ENCODE data around the gene SGK2. TPM values are rescaled to one million over a fixed set of nuclear protein-coding genes. Genes with fewer than 3 reads are reported as not detected.

SGK2 gene
- 5.9 to 8.3 TPM (median 7.4 TPM) in 5 replicates for total RNA-seq (2022; extraction: Qiagen RNA extraction; ENCODE audit: low read depth)

GRCh38 chr20:43558412-43559146 lies at the start of gene SGK2:
TSS of gene SGK2 (plus strand) at chr20:43559027. CDS start at chr20:43566496, 7,469 bp downstream.

GRCh38 chr20:43590392-43591303 lies 31.8 kb downstream of the SGK2 start, which contains the start of gene IFT52:
TSS of gene IFT52 (plus strand) at chr20:43590937. CDS start at chr20:43594699, 3,762 bp downstream.

Other genes starting within 250 kb of the SGK2 start
- 106 to 127 TPM (median 109 TPM) in 5 replicates for gene SRSF6, start 101.1 kb upstream of the SGK2 start, total RNA-seq (2022; extraction: Qiagen RNA extraction; ENCODE audit: low read depth)
- 1.4 to 2.0 TPM (median 1.5 TPM) in 5 replicates for gene L3MBTL1, start 51.3 kb upstream of the SGK2 start, total RNA-seq (2022; extraction: Qiagen RNA extraction; ENCODE audit: low read depth)
- gene IFT52, start 31.9 kb downstream of the SGK2 start, total RNA-seq (2022; extraction: Qiagen RNA extraction; ENCODE audit: low read depth): 25.4 to 35.6 TPM (median 30.3 TPM) in 5 replicates
- 66.0 to 82.8 TPM (median 79.5 TPM) in 5 replicates for gene MYBL2, start 108.1 kb downstream of the SGK2 start, total RNA-seq (2022; extraction: Qiagen RNA extraction; ENCODE audit: low read depth)
- not detected in 5 replicates for gene GTSF1L, start 168.0 kb downstream of the SGK2 start, total RNA-seq (2022; extraction: Qiagen RNA extraction; ENCODE audit: low read depth)

Measured in A549 treated with ZK216348 at 1 μM for 4 hours (cell line).